ENCODE results near the gene ZIC5.

ZIC5 gene

GRCh38 chr13:99971576-99972189 lies at the start of gene ZIC5:
ZIC5 (minus strand) TSS chr13:99971767; CDS start chr13:99971603, 164 bp downstream.
- no peak for TF ChIP-seq CTCF (IDR thresholded peaks at IDR 0.05)

GRCh38 chr13:100019780-100020356 lies 48.3 kb upstream of the ZIC5 start:
- no peak for TF ChIP-seq CTCF (IDR thresholded peaks at IDR 0.05)

- TF ChIP-seq CTCF (IDR thresholded peaks at IDR 0.05) = no peak
Observed at GRCh38 chr13:100014621-100015020, 43.1 kb upstream of the ZIC5 start.

DNA sequence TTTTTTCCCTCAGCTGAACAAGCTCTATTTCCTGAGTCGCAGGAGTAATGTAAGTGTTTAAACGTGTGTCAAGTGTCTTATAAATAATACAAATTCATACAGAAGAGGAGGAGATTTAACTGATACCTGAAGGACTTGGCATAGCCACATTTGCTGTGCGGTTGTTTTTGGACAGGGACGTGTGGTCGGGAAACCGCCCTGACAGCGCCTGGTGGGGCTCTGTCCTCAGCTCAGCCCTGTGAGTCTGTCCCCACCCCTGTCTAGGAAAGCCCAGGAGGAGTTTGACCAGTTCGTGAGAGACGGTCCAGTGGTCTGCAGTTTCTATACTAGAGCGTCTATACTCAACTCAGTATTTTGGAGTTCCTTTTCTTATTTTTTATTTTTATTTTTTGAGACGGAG lies 26.7 kb upstream of the ZIC5 start:
- no peak for TF ChIP-seq CTCF (IDR thresholded peaks at IDR 0.05)

DNA sequence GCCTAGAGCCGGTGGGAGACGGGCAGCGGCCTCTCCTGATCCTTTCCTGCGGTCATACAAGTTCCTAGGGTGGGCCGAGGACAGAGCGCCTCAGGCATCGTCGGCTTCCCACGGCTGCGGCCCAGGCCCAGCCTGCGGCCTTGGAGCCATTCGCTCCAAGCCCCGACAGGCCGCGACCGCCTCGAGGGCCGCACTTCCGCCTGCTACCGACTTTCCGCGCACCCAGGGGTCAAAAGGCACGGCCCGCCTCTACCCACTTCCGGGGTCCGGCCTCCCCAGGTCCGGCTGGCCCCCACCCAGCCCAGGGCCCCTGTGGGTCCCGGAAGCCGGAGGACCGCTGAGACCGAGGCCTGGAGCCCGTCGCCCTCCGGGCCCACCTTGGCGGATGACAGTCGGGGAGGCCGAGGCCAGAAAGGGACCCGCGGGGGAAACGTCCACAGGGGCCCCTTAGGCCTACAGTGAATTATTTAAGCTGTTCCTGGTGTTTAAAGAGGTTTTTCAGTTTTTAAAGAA lies 26.2 kb upstream of the ZIC5 start:
- no peak for TF ChIP-seq CTCF (IDR thresholded peaks at IDR 0.05)

GRCh38 chr13:99996381-99996973 lies 24.9 kb upstream of the ZIC5 start:
- no peak for TF ChIP-seq CTCF (IDR thresholded peaks at IDR 0.05)

DNA sequence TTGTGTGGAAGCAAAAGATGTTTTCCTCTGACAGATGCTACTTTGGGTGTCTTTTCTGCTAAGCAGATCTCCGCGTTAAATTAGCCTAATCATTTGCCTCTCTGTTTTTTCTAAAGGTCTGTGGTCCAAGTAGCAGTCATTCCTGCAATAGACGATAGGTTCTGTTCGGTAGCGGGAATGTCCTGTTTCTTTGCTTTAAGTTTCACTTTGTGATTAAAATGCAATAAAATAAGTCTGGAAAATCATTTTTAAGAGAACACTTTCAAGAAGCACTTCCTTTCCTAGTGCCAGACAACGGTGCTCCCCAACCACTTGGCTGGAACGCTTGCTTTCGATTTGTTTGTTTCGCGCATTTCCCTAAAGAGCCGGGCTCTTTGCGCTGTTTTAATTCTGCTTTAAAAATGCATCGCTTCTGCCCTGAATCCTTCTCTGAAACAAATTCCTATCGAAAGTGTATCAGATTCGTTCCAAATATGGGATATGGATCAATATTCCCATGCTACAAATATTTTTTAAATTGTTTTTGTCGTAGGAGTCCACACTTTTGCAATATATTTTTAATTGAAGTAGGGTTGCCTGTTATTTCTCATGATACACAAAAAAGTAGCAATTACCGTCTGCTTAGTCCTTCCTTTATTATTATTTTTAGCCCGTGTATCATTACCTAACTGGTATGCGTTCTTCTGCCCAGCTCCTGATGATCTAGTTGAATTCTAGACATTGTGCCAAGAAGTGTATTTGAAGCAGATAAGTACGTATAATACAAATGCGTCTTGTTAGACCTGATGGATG lies 24.2 kb upstream of the ZIC5 start:
- no peak for TF ChIP-seq CTCF (IDR thresholded peaks at IDR 0.05)

All from LNCAP (cell line).